HG02642 (cell line): ENCODE measurements around the gene ATP6V1G3.
"Not testable (repeated sequence)": the region's sequence is repeated elsewhere in the genome, so short reads cannot be mapped to it uniquely, and the experiment has no call there.

ENCODE experiments used
- ATAC-seq: cut with Tn5 transposase; IDR thresholded peaks from one replicate; pipeline ENCODE4 v1.9.1; 2021; ENCODE audit warnings: mild to moderate bottlenecking; ENCODE audit not compliant: unreplicated experiment, poor library complexity

Gene ATP6V1G3

DNA sequence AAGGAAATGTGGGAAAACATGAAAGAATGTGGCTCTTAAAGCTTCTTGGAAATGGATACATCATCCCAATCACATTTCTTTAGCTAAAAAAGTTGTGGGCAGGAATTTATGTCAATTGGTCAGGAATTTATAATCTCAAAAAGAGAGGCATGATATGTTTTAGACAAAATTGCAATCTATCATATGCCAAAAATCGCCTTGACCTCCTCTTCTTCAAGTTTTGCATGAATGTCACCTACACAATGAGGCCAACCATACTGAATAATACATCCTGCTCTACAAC, 42.4 kb downstream of the ATP6V1G3 start:
- no peak for ATAC-seq

DNA sequence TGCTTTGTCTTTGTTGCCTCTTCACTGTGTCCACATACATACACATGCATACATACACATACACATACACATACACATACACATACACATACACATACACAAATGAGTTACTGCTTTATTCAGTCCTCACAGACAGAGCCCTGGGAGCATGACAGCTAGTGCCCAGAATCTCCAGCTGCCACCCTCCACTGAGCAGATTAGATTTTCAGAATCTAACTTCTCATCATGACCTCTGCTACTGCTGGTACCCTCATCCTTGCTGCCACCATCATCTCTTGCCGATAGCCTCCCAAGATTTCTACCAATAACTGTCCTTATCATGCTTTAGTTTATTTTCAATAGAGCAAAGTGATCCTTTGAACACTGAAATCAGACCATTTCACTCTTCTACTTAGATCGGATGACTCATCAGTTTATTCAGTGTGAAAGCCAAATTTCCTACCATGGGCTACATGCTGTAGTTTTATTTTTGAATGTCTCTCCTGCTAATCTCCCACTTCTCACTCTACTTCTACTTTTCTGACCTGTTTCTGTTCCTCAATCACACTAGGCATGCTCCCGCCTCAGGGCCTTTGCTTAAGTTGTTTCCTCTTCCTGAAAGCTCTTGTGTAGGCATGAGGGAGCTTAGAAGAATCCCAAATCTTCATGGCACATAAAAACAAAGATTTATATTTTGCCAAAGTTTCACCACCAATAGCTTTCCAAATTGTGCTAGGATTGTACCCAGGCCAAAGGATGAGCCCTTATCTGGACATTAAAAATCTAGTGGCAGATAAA, 43.0 kb downstream of the ATP6V1G3 start:
- ATAC-seq: no peak

DNA sequence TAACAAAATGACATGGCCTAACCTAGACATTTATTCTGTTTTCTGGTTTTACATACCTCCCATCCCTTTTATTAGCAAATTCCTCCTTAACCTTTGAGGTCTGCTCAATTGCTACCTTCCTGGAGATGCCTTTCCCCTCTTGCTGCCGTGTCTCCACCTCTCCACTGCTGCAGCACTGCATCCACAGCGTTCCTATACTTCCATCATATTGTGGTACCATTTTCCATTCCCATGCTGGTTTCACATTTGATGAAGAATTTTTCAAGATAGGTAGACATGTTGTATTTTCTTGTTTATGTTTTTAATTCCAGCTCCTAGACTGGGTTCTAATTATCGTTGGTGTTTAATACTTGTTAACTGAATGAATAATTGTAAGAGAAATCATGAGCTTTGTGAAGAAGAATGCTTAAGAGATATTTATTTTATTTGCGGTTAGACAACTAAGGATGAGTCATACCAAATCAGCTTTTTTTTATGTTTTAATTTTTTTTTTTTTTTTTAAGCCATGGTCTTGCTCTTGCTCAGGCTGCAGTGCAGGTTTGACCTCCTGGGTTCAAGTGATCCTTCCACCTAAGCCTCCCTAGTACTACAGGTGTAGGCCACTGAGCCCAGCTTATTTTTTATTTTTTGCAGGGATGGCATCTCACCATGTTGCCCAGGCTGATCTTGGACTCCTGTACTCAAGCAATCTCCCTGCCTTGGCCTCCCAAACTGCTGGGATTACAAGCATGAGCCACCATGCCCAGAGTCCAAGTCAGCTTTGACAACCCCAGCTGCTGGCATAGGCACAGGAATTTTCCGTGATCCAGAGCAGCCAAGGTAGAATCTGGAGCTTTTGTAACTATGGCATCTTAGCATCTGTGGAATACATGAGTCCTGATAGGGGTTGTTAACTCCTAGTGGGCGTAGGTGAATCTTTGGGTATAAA, 44.0 kb downstream of the ATP6V1G3 start:
- ATAC-seq: no peak

- ATAC-seq: no peak
Observed at GRCh38 chr1:198495631-198496030, 44.8 kb downstream of the ATP6V1G3 start.

- no peak for ATAC-seq
Observed at GRCh38 chr1:198494658-198495103, 45.8 kb downstream of the ATP6V1G3 start.

- ATAC-seq: no peak
Observed at GRCh38 chr1:198494139-198494538, 46.3 kb downstream of the ATP6V1G3 start.

DNA sequence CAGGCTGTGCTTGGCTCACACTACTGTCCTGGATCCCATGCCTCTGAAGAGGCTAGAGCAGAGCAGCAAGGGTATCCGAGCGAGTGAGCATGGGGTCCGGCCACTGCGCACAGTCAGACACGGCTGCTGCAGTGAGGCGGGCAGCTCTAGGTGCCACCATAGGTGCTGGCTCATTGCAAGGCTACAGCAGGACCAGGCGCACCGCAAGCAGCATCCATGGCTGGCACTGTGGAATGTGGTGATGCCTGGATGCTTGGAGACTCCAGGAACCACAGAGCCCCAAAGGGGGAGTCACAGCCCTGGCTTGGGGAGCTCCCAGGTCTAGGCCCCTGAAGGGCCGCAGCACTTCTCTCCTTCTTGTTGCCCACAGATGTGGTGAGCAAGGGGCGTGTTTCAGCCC, 47.2 kb downstream of the ATP6V1G3 start:
- no peak for ATAC-seq

DNA sequence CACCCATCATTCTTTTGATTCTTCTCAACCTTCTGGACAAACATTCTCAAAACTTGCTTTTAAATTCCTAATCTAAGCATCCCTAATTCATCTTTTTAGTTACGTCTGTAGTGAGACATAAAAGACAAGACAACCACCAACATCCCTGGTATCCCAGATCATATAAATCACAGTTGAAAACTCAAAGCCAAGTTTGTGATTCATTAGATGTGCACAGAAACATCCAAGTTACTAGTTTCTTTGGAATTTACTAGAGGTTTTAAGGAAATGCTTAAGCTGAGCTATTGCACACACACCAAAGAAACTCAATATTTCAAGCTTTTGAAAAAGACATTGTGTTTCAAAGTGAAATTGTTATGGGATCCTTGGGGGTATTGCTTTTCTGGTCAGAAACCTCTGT, 47.6 kb downstream of the ATP6V1G3 start:
- no peak for ATAC-seq

DNA sequence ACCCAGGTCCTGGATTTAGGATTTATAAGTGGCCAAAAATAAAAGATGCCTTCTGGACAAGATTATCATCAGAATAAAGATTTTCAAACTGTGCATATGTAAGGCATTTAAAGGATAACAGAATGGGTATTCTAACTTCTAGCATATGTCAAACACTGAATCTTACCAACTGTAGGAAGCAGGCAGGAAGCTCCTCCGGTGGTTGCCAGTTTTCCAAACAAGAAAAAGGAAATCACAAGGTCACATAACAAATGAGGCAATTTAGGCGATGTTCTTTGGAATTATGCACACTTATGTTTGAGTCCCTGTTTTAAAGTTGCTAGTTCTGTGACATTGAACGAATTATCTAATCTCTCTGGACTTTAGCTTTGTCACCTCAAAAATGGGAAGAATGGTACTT, 48.9 kb downstream of the ATP6V1G3 start:
- ATAC-seq: no peak

GRCh38 chr1:198491028-198491427, 49.5 kb downstream of the ATP6V1G3 start:
- ATAC-seq: no peak

- no peak for ATAC-seq
Observed at GRCh38 chr1:198490224-198490623, 50.3 kb downstream of the ATP6V1G3 start.

- ATAC-seq: no peak
Observed at GRCh38 chr1:198486903-198487302, 53.6 kb downstream of the ATP6V1G3 start.

DNA sequence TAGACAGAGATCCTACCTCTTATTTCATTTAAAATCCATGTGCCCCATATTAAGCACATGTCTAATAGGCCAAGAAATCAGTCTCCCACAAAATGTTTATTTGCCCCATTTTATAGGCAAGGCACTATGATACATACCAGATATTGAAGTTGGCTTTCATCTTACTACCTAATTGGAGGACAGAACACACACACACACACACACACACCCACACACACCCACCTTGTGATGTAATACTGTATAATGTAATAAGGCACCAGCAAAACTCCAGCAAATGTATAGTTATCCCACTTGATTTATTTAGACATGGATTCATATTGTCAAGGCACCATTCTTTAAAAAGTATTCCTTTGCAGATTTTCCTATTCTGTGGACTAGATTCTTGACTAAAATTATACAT, 56.8 kb downstream of the ATP6V1G3 start:
- ATAC-seq: no peak

- ATAC-seq: no peak
Observed at GRCh38 chr1:198483006-198483405, 57.5 kb downstream of the ATP6V1G3 start.

GRCh38 chr1:198481661-198482060, 58.8 kb downstream of the ATP6V1G3 start:
- ATAC-seq: no peak

DNA sequence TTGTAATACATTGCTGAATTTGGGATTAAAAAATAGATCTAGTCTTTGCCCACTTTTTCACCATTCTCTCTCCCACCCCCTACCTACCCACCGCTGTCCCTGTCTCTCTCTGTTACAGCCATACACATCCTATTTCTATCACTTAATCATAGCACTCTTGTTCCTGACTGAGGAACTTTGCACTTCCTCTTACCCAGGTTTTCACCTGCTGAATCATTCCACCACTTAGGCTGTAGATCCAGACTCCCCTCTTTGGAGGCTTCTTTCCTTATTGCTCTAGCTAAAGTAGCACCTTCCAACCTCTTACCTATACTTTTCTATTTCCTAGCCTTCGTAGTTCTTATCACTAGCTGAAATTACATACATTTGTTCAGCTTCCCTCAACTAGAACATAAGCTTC, 59.6 kb downstream of the ATP6V1G3 start:
- no peak for ATAC-seq

DNA sequence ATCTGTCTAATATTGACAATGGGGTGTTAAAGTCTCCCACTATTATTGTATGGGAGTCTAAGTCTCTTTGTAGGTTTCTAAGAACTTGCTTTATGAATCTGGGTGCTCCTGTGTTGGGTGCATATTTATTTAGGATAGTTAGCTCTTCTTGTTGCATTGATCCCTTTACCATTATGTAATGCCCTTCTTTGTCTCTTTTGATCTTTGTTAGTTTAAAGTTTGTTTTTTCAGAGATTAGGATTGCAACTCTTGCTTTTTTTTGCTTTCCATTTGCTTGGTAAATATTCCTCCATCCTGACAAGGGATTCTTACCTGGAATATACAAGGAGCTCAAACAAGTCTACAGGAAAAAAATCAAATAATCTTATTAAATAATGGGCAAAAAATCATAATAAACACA, 63.1 kb downstream of the ATP6V1G3 start:
- ATAC-seq: not testable (repeated sequence)
